HepG2 (cell line): Measurements from ENCODE around the gene HEMK1. TPM values are rescaled to one million over a fixed set of nuclear protein-coding genes. Genes with fewer than 3 reads are reported as not detected.

Source experiments
- CENPX ChIP-seq: sonication (generic); formaldehyde crosslinking; IDR thresholded peaks from 2 replicates; pipeline ENCODE4 v1.9.0; 2021; ENCODE audit warnings: mild to moderate bottlenecking, missing genetic modification reagents, moderate library complexity
- MIXL1 ChIP-seq: IDR thresholded peaks from 2 replicates; pipeline ENCODE4 v1.6.1; 2016
- SKIL ChIP-seq: sonication (generic); formaldehyde crosslinking; IDR thresholded peaks from 2 replicates; pipeline ENCODE4 v1.8.0; 2022; ENCODE audit warnings: missing genetic modification reagents, mild to moderate bottlenecking, moderate library complexity, borderline replicate concordance
- TFAP4 ChIP-seq: sonication (generic); IDR thresholded peaks from 2 replicates; pipeline ENCODE4 v1.6.1; 2016; ENCODE audit warnings: low read depth, borderline replicate concordance
- TMF1 ChIP-seq: sonication (generic); formaldehyde crosslinking; IDR thresholded peaks from 2 replicates; pipeline ENCODE4 v1.8.1; 2022; ENCODE audit warnings: low read depth, missing genetic modification reagents
- TRIM24 ChIP-seq: sonication (generic); formaldehyde crosslinking; IDR thresholded peaks from 2 replicates; pipeline ENCODE4 v1.8.0; 2022; ENCODE audit warnings: mild to moderate bottlenecking, missing genetic modification reagents
- ZFY ChIP-seq: sonication (generic); formaldehyde crosslinking; IDR thresholded peaks from 2 replicates; pipeline ENCODE4 v1.4.0; 2020; ENCODE audit warnings: missing genetic modification reagents
- ZNF124 ChIP-seq: sonication (generic); formaldehyde crosslinking; IDR thresholded peaks from 2 replicates; pipeline ENCODE4 v1.4.0; 2020; ENCODE audit warnings: missing genetic modification reagents
- ZNF160 ChIP-seq: sonication (generic); formaldehyde crosslinking; IDR thresholded peaks from 2 replicates; pipeline ENCODE4 v1.8.0; 2022; ENCODE audit warnings: mild to moderate bottlenecking, inconsistent platforms, missing genetic modification reagents
- ZNF350 ChIP-seq: sonication (generic); formaldehyde crosslinking; IDR thresholded peaks from 2 replicates; pipeline ENCODE4 v1.4.0; 2020; ENCODE audit warnings: mild to moderate bottlenecking, low read depth, missing genetic modification reagents, borderline replicate concordance
- ZNF576 ChIP-seq: sonication (generic); formaldehyde crosslinking; IDR thresholded peaks from 2 replicates; pipeline ENCODE4 v1.4.0; 2020; ENCODE audit warnings: mild to moderate bottlenecking, missing genetic modification reagents
- ZNF609 ChIP-seq: sonication (generic); formaldehyde crosslinking; IDR thresholded peaks from 2 replicates; pipeline ENCODE4 v1.4.0; 2020; ENCODE audit warnings: mild to moderate bottlenecking, missing genetic modification reagents, borderline replicate concordance
- polyA plus RNA-seq, 8 experiments: library from polyadenylated mRNA; depleted of rRNA in 3 of 8; stranded (reverse) in 7 of 8; unstranded in 1 of 8; fragments of >200 nt; fragmentation: Illumina TruSeq in 4 of 8; extraction: Trizol in 4 of 8; gene quantifications; 2 replicates each; pipeline versions ENCODE4 v1.2.1 to v1.2.3, GENCODE V29; 2011 to 2016; ENCODE audit warnings: low read depth in 4 of 8, missing spikeins in 1 of 8, mixed read lengths in 1 of 8; ENCODE audit not compliant: insufficient read depth in 1 of 8
- total RNA-seq, 5 experiments: library from RNA; depleted of rRNA; stranded (reverse); fragments of >200 nt; fragmentation: Illumina TruSeq; extraction: Trizol; gene quantifications; 2 replicates each; pipeline ENCODE4 v1.2.3, GENCODE V29; 2016; ENCODE audit warnings: low read depth in 1 of 5
- TF ChIP-seq, protein P1 (sequence below): sonication (generic); formaldehyde crosslinking; IDR thresholded peaks from 2 replicates; pipeline ENCODE4 v1.4.0; 2020; ENCODE audit warnings: missing genetic modification reagents

Gene HEMK1
- total and polyA plus RNA-seq, 2 of the 13 experiments (the other 11 are each of a cell fraction or from before 2014, with no cell fraction given): 9.8 to 12.6 TPM

DNA sequence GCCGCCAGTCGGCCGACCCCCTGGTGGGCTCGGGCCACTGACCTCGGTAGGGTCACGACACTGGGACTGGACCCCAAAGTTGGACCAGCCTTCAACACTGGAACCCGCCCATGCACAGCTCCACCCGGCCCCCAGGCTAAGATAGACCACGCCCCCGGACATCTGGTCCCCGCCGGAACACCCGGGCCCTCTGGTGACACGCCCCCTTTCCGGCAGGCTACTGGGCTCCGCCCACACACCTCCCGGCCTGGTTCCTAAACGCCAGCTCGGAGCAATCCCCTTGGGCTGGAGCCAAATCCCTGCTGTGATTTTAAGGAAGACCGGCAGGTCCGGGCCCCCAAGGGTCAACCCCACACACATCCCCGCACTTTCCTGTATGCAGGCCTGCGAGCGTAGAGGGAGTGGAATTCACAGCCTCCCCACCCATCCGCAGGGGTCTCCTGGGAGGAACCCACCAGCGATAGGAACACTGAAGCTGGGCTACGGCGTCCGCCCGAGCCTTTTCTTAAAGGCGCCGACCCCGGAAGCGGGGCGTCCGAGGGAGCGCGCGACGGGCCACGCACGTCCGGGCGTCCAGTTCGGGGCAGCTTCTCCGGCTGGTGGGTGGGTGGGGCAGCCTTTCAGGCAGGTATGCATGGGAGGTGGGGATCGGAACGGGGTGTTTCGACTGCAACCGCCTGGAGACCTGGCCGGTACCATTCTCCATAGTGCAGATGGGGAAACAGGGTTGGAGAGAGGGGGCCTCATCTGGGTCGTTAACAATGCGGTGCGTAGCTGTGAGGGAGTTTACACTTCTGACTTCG, at the start of gene HEMK1 (continued):
- TF ChIP-seq, protein P1, sequence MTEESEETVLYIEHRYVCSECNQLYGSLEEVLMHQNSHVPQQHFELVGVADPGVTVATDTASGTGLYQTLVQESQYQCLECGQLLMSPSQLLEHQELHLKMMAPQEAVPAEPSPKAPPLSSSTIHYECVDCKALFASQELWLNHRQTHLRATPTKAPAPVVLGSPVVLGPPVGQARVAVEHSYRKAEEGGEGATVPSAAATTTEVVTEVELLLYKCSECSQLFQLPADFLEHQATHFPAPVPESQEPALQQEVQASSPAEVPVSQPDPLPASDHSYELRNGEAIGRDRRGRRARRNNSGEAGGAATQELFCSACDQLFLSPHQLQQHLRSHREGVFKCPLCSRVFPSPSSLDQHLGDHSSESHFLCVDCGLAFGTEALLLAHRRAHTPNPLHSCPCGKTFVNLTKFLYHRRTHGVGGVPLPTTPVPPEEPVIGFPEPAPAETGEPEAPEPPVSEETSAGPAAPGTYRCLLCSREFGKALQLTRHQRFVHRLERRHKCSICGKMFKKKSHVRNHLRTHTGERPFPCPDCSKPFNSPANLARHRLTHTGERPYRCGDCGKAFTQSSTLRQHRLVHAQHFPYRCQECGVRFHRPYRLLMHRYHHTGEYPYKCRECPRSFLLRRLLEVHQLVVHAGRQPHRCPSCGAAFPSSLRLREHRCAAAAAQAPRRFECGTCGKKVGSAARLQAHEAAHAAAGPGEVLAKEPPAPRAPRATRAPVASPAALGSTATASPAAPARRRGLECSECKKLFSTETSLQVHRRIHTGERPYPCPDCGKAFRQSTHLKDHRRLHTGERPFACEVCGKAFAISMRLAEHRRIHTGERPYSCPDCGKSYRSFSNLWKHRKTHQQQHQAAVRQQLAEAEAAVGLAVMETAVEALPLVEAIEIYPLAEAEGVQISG: peak; percentile 93
- no peak for TF ChIP-seq CENPX (CRISPR knock-in tag)
- TF ChIP-seq ZNF160 (CRISPR knock-in tag): no peak
- no peak for TF ChIP-seq TRIM24 (CRISPR knock-in tag)
- 0 out of 2 replicates have a peak, but pooled peaks have one; percentile 53 for TF ChIP-seq ZNF576 (CRISPR knock-in tag)
- TF ChIP-seq TMF1 (CRISPR knock-in tag): 0 out of 2 replicates have a peak, but pooled peaks have one; percentile 55
- peak; percentile 36; the same call in 1 of the 2 replicates for TF ChIP-seq TFAP4
- TF ChIP-seq ZNF350 (CRISPR knock-in tag): peak; percentile 85; the same call in 1 of the 2 replicates
- TF ChIP-seq MIXL1 (CRISPR knock-in tag): no peak
- TF ChIP-seq SKIL (CRISPR knock-in tag): no peak
- no peak for TF ChIP-seq ZNF124 (CRISPR knock-in tag)
- peak; percentile 84 for TF ChIP-seq ZFY
- TF ChIP-seq ZNF609 (CRISPR knock-in tag): no peak; the same call in 1 of the 2 replicates
